ENCODE data around the gene ZNF268. TPM values are rescaled to one million over a fixed set of nuclear protein-coding genes. Genes with fewer than 3 reads are reported as not detected.

Gene ZNF268
- total and polyA plus RNA-seq, 2 of the 13 experiments (the other 11 are each of a cell fraction or from before 2014, with no cell fraction given): 7.6 to 31.3 TPM

- TF ChIP-seq HMGXB3 (CRISPR knock-in tag; IDR thresholded peaks at IDR 0.05; ENCODE audit: borderline replicate concordance): peak; percentile 51; the same call in 1 of the 2 replicates
- TF ChIP-seq ZNF574 (CRISPR knock-in tag; IDR thresholded peaks at IDR 0.05): peak; percentile 95
- TF ChIP-seq ZNF841 (CRISPR knock-in tag; IDR thresholded peaks at IDR 0.05; ENCODE audit: borderline replicate concordance): no peak
- no peak for TF ChIP-seq GPBP1L1 (CRISPR knock-in tag; IDR thresholded peaks at IDR 0.05)
- no peak for TF ChIP-seq ZBED4 (CRISPR knock-in tag; IDR thresholded peaks at IDR 0.05; ENCODE audit: borderline replicate concordance)
- no peak for TF ChIP-seq LCORL (IDR thresholded peaks at IDR 0.05)
- TF ChIP-seq LCORL (CRISPR knock-in tag; IDR thresholded peaks at IDR 0.05): 0 out of 2 replicates have a peak, but pooled peaks have one; percentile 37
- TF ChIP-seq ASH2L (IDR thresholded peaks at IDR 0.05; ENCODE audit: insufficient read length, low read depth, low read length): peak; percentile 94
- TF ChIP-seq ZNF33B (CRISPR knock-in tag; IDR thresholded peaks at IDR 0.05): 0 out of 2 replicates have a peak, but pooled peaks have one; percentile 46
- 0 out of 2 replicates have a peak, but pooled peaks have one; percentile 46 for TF ChIP-seq RXRB (CRISPR knock-in tag; IDR thresholded peaks at IDR 0.05; ENCODE audit: borderline replicate concordance)
- peak; percentile 88 for TF ChIP-seq SUZ12 (IDR thresholded peaks at IDR 0.05; ENCODE audit: low read depth, low read length)
- TF ChIP-seq SMYD3 (CRISPR knock-in tag; IDR thresholded peaks at IDR 0.05): no peak
- no peak for TF ChIP-seq ZNF570 (CRISPR knock-in tag; IDR thresholded peaks at IDR 0.05; ENCODE audit: borderline replicate concordance)
- TF ChIP-seq DR1 (CRISPR knock-in tag; IDR thresholded peaks at IDR 0.05): no peak
- no peak for TF ChIP-seq FLYWCH1 (CRISPR knock-in tag; IDR thresholded peaks at IDR 0.05)
- TF ChIP-seq MLLT10 (CRISPR knock-in tag; IDR thresholded peaks at IDR 0.05): no peak
- no peak for TF ChIP-seq MBD4 (IDR thresholded peaks at IDR 0.05; ENCODE audit: borderline replicate concordance, low read length)
Observed at GRCh38 chr12:133181238-133181959, at the start of gene ZNF268 (continued).

Measured in HepG2 (cell line).